RPMI7951 (cell line): ENCODE measurements around the gene PEX11A. TPM values are rescaled to one million over a fixed set of nuclear protein-coding genes. Genes with fewer than 3 reads are reported as not detected.

ENCODE experiments used
- DNase-seq: peaks from one replicate; pipeline ENCODE4 v3.0.0-alpha.2; 2012; ENCODE audit warnings: low read depth
- total RNA-seq: library from RNA; depleted of rRNA; stranded (reverse); fragments of >200 nt; shearing (Covaris generic); gene quantifications from 2 replicates; pipeline ENCODE4 v1.2.3, GENCODE V29; 2014

The PEX11A gene
- total RNA-seq, 1 experiment from 2014 or later = 15.9 TPM

DNA sequence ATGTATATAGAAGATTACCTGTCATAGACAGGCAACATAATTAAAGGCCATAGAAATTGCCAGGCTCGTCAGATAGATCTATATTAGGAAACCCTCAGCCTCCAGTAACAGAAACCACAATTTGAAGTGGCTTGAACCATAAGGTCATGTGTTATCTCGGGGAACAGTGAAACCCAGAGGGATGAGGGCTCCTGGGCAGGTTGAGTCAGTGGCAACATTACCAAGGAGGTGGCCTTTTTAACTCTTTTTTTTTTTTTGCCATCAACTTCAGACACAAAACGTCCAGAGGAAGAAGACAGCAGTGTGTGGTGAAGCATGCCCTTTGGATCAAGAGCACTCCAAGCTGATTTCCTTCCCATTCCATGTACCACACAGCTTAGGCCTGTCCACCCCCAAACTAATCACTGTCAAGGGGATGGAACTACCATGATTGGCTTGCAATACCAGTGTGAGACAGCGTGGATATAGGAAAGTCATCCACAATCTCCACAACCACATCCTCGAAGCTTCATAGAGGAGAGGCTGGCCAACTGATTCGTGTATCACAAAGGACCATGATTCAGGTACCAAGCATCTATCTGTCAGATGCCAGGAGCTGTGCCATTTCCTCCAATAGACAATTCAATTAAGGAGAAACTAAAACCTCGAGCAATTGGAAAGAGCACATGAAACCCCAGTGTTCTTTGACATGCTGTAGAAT is 34.3 kb downstream of the PEX11A start:
- DNase-seq = peak; percentile 58

DNA sequence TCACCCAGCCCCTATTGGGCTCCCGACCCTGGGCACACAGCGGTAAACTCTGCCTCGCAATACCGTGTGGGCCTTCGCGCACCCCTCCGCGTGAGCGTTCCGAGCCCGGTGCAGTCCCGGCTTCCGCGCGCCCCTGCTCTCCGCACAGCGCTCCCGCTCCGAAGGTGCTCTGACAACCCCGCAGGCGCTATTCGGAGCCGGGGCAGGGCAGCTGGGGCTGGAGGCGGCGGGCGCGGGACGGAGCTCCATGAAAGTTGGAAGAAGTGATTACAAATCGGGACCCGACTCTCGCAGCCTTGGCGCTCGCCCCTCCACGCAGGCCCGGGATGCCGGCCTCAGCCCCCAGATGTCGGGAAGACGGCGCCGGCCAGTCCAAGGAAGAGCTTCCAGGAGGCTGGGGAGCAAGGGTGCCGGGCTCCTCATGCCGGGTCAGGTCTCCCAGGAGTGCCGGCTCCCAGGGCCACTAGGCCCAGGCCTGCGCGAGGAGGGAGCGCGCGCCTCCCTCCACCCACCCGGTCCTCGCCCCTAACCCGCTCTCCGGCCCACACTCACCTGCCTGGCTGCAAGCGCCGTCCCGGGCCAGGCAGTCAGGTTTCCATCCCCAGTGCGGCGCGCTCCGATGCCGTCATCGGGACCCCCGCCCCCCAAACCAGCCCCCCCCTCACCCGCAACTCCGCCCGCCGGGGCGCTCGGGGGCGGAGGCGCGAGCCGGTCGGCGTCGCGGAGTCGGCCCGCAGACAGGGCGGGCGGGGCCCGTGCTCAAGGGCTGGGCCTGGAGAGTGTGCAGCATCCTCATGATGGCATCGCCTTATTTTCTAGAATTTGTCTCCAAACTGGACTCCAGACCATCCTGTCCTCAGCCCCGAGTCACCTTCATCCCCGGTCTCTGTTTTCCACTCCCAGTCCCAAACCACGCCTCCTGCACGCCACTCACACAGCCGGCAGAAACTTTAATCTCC is 35.4 kb downstream of the PEX11A start, which contains the start of gene KIF7:
TSS of gene KIF7 (minus strand) at position 621 of the 959 bp plus-strand sequence. CDS start 2,537 bp downstream, outside the sequence.
- DNase-seq = peak; percentile 42

GRCh38 chr15:89654301-89654761 is 36.2 kb downstream of the PEX11A start:
- peak; percentile 45 for DNase-seq

GRCh38 chr15:89653578-89653977 is 37.0 kb downstream of the PEX11A start:
- no peak for DNase-seq

DNA sequence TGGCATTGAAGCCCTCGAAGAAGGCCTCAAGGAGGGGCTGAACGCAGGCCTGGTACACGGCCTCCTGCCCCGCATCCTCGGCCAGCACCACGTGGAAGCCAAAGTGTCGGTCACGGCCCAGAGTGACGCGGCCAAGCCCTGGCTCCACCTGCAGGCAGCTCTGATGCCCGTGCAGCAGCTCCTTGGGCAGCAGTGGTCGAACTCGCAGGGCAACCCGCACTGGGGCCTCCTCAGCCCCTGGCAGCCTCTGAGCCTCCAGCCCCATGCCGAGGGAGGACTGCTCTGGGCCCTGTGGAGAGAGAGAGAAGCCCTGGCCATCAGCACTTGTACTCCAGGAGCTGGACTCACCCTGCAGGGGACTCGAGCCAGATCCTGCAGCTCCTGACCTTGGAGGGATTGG is 37.9 kb downstream of the PEX11A start:
- no peak for DNase-seq

DNA sequence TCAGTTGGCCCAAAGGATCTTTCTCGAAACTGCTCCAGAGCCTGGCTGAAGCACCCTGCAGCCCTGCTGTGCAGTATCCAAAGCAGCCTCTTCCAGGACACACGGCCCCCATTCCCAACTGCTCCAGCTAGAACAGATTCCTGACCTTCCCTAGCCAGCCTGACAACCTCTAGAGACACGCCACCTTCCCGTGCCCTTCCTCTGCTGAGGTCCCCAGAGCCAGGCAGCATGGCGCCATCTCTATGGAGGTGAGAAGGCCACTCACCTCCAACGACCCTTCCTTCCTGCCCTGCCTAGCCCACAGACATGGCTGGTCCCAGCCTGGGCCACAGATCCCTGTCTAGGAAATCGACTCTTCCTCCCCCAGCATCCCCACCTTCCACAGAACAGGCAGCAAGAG is 38.4 kb downstream of the PEX11A start:
- DNase-seq = no peak

DNA sequence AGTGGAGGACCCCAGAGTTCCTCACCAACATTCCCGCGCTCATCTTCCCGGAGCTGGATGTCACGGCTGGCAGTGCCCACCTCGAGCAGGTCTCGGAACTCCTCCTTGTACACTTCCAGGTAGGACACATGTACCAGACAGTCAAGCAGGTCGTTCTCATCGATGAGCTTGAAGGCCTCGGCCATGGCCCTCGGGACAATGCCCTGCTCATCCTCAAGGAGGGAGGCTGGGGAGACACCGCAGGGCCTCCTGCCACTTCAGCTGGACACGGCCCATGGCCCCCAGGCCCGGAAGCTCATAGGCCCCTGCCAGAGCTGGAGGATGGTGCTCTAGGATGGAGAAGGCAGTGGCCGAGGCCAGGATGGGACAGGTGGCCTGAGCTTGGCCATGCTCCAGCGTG is 40.8 kb downstream of the PEX11A start:
- DNase-seq = no peak

- no peak for DNase-seq
Measured at GRCh38 chr15:89649013-89649625, 41.4 kb downstream of the PEX11A start.

GRCh38 chr15:89648106-89649012 is 42.2 kb downstream of the PEX11A start:
- no peak for DNase-seq

DNA sequence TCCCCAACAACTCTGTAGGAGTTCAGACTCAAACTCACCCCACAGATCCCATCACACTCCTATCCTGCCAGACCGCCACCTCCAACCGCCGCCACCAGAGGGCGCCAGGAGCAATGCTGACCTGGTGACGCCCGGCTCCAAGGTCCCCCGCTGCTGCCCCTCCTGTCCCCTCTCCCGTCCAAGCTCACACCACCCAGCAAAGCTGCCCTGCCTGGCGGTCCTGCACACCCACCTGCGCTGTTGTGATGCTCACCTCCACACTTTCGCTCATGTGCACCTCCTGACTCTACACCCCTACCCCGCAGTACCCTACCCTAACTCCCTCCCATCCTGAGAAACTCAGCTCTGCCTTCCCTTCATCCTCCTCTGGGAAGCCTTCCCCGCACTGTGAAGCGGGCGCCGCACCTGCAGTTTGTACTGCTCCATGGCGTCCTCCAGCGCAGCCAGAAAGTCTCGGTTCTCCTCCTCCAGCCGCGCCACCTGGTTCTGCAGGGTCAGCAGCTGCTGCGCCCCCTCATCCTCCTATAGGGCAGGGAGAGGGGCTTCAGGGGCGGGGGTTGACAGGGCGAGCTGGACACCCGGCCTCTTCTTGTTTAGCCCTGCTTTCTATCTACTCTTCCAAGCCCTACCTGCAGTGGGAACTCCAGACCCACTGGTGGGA is 43.2 kb downstream of the PEX11A start:
- peak; percentile 58 for DNase-seq

DNA sequence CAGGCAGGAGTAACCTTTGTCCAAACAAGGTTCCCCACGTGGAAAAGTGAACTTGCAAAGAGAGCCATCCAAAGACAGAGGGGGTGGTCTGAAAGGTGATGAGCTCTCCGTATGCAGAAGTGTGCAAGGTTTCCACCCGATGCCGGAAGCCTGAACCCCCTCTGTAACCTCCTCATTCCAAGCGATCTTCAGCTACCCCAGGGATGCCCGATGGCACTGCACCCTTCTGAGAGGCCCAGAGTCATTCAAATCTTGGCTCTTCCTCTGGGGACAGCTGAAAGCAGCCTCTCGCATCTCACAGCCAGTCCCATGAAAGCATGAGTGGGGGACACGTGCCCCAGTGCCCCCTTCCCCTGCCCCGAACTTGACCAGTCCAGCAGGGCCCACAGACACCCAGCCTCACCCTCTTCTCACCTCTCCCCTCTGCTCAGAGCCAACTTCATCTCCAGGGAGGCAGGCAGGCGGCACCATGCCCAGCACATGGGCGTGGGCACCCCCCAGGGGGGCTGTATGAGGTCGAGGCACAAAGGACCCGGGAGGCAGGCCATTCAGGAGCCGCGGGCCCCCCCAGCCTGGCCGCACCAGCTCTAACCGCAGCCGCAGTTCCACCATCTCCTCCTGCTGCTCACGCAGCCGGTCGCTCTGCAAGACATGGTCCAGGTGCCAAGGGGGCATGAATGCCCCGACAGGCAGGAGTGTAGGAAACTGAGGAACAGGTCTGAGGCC is 44.0 kb downstream of the PEX11A start:
- no peak for DNase-seq

- no peak for DNase-seq
Measured at GRCh38 chr15:89645680-89646079, 44.9 kb downstream of the PEX11A start.

DNA sequence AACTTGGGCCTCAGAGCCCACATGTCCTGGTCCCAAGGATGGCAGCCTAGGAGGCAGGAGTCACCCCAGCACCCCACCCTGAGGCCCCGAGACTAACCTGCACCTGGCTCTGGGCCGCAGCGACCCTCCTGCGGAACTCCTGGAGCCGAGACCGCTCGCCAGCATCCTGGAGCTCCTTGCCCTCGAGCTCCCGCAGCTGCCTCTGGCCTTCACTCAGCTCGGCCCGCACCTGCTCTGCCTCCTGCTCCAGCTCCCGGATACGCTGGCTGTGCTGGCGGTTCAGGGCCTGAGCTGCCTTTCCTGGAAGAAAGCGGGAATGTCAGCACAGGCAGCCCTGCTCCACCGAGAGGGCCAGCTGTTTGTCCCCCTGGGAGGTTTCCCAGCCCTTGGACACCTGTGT is 48.4 kb downstream of the PEX11A start:
- no peak for DNase-seq

GRCh38 chr15:89641053-89641452 is 49.5 kb downstream of the PEX11A start:
- no peak for DNase-seq

DNA sequence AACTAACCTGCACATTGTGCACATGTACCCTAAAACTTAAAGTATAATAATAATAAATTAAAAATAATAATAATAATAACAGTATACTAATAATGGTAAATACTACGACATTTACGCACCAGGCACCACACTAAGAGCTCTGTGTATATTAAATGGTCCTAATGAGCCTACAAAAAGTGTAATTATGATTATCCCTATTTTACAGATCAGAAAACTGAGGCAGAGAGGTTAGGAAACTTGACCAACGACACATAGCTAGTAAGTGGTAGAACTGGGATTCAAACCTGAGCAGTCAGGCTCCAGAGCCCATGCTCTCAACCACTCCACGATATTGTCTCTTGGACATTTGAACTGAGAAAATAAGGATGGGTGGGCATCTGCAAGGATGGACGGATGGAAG is 50.3 kb downstream of the PEX11A start:
- no peak for DNase-seq

GRCh38 chr15:89633585-89633984 is 57.0 kb downstream of the PEX11A start:
- no peak for DNase-seq

GRCh38 chr15:89632563-89633430 is 57.8 kb downstream of the PEX11A start:
- no peak for DNase-seq

DNA sequence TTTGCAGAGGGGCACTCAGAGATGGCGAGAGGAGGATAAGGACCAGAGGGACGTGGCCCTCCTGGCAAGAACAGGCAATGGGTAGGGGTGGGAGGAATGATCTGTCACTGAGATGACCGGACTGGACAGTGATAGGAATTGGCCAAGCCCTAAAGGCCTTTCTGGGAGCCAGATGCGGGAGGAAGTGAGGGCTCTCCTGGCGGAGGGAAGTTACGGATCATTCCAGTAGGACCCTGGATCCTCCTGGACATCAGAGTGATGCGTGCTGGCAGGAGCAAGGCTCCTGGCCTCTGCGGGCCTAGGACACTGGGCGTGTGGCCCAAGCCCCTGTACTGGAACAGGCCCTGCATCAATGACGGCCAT is 58.7 kb downstream of the PEX11A start:
- no peak for DNase-seq
